ENCODE results near the gene RGP1. TPM values are rescaled to one million over a fixed set of nuclear protein-coding genes. Genes with fewer than 3 reads are reported as not detected.

Gene RGP1
- total and polyA plus RNA-seq, 7 donors: 10.2 to 37.2 (median 13.6) TPM

DNA sequence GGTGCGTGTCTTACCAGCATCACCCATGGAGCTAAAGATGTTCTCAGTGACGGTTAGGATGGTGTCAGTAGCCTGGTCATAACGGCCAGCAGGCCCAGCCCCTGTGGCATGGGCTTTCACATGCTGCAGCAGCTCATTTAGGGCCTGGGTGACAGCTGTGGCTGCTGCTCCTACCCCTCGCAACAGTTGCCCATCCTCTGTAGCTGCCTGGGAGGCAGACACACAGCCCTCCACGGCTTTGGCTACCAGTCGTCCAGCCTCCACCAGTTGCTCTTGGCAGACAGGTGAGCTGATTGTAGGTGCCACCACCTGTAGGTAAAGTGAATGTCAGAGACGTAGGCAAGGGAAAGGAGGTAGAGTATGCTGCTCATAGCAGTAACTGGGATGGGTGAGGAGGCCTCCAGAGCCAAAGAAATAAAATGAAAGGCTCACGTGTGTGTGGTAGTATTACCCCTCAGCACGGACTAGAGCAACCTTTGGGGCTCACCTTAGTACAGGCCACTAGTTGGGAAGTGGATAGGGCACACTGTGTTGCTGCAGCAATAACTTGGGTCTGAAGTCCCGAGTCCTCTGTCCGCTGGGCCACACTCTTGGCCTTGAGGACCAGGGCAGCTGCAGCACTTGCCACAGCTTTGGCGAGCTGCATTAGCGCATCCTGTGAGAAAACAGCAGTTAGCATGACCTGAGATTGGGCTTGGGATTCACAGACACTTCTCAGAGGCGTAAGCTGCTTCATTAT lies 31.8 kb upstream of the RGP1 start:
- Histone ChIP-seq H3K27ac (peak overlapping the region in 3 of 4 donors; percentile 50 to 69 (median 57)), H3K36me3 (peaks cover 90 to 100% (median 98%) of the 10 kb centered on the region in 4 donors), H3K27me3 (no peaks in the 10 kb centered on the region), H3K4me3 (no peak overlapping the region), H3K9me3 (no peaks in the 10 kb centered on the region), H3K4me1 (peaks cover 0 to 6% (median 0%) of the 10 kb centered on the region in 4 donors)
- WGBS, 2 donors: 93 to 95% methylated on average over 14 of the region's 14 CpGs
- DNase-seq: peak; percentile 44
- TF ChIP-seq EP300 (IDR thresholded peaks at IDR 0.05): no peak
- TF ChIP-seq POLR2AphosphoS5 (IDR thresholded peaks at IDR 0.05): no peak
- TF ChIP-seq, protein P1, sequence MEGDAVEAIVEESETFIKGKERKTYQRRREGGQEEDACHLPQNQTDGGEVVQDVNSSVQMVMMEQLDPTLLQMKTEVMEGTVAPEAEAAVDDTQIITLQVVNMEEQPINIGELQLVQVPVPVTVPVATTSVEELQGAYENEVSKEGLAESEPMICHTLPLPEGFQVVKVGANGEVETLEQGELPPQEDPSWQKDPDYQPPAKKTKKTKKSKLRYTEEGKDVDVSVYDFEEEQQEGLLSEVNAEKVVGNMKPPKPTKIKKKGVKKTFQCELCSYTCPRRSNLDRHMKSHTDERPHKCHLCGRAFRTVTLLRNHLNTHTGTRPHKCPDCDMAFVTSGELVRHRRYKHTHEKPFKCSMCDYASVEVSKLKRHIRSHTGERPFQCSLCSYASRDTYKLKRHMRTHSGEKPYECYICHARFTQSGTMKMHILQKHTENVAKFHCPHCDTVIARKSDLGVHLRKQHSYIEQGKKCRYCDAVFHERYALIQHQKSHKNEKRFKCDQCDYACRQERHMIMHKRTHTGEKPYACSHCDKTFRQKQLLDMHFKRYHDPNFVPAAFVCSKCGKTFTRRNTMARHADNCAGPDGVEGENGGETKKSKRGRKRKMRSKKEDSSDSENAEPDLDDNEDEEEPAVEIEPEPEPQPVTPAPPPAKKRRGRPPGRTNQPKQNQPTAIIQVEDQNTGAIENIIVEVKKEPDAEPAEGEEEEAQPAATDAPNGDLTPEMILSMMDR (IDR thresholded peaks at IDR 0.05): no peak
- TF ChIP-seq POLR2A (IDR thresholded peaks at IDR 0.05): no peak
- intact Hi-C loops (cut with DNase I): no loop called here

DNA sequence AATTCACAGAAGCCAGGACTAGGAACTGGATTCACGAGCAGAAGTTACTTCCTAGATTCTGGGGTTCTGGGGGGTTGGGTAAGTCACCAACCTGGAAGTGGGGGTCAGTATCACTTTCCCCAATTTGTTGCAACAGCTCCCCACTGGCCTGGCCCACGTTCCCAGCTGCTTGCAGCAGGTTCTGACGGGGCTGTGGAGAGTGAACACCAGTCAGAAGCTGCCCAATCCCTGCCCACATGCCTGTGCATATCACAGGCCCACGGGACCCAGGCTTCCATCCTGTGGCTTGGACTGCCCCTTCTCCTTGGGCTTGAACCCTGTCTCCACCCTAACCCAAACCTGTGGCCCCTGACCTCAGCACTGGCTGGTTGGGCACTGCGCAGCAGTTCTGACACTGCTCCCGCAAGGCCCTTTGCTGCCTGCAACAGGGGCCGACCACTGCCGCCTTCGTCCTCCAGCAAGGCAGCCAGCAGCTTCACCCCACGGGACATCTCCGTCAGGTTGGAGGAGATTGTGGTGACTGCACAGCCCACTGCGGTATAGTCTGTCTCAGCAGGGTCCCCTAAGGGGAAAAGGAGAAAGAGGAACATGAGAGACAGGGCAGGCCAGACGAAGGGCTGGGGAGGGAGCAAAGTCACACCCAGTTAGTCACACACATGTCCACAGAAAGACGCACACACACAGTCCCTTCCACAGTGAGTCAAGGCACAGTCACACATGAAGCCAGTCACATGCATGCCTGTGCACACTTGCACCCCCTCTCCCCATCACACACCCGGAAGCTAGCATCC lies 30.2 kb upstream of the RGP1 start:
- Histone ChIP-seq H3K36me3 (peaks cover 94 to 100% (median 98%) of the 10 kb centered on the region in 4 donors), H3K27me3 (no peaks in the 10 kb centered on the region), H3K4me1 (peaks cover 0 to 6% (median 0%) of the 10 kb centered on the region in 4 donors), H3K4me3 (no peak overlapping the region), H3K9me3 (no peaks in the 10 kb centered on the region), H3K27ac (peak overlapping the region in 3 of 4 donors; percentile 1 to 41 (median 5))
- DNase-seq: peak; percentile 60
- intact Hi-C loops (cut with DNase I): no loop called here
- WGBS, 2 donors: 79 to 91% methylated on average over 15 of the region's 15 CpGs
- TF ChIP-seq EP300 (IDR thresholded peaks at IDR 0.05): no peak
- TF ChIP-seq POLR2AphosphoS5 (IDR thresholded peaks at IDR 0.05): no peak
- TF ChIP-seq POLR2A (IDR thresholded peaks at IDR 0.05): no peak
- TF ChIP-seq, protein P1 (IDR thresholded peaks at IDR 0.05): no peak

DNA sequence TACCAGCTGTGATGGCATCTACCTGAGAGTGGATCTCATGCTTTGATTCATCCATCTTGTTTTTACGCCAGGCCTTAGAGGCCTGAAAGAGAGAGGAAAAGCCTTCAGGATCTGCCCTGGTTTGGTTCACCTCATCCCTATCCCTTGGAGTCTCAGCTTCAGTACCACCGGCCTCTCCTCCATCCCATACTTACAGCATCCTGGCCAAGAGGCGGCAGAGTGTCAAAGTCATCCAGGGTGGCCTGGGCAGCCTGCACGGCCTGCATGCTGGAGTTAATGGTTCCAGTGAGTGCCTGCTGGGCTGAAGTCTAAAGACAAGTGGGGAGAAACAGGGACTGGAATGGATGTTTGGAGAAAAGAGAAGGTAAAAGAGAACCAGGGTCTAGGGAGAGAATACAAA lies 29.5 kb upstream of the RGP1 start:
- WGBS, 2 donors: 95 to 96% methylated on average over 4 of the region's 4 CpGs
- H3K4me3 ChIP-seq: no peak overlapping the region
- H3K36me3 ChIP-seq: peaks cover 94 to 100% (median 98%) of the 10 kb centered on the region in 4 donors

DNA sequence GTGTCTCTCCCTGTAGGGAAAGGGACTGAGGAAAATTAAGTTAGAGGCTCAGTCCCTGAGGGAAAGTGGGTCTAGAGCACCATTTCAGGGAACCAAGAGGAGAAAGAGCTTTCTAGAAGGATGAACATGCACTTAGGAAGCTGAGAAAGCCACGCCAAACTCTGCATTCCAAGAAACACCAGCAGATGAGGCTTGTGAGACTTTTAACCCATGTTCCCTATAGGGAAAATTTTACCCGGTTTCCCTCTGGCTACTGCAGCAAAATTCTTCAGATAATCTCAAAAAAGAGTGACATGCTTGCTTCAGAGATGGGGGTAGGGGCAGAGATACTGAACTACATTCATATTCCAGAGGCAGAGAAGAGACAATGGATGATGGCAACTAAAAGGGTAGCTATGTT lies 25.7 kb upstream of the RGP1 start:
- no peak for DNase-seq
- 97 to 98% methylated on average over 2 of the region's 2 CpGs for WGBS, 2 donors
- H3K9me3 ChIP-seq: no peaks in the 10 kb centered on the region
- TF ChIP-seq POLR2AphosphoS5 (IDR thresholded peaks at IDR 0.05) (no peak), EP300 (IDR thresholded peaks at IDR 0.05) (no peak), POLR2A (IDR thresholded peaks at IDR 0.05) (no peak)
- TF ChIP-seq, protein P1 (IDR thresholded peaks at IDR 0.05): no peak
- H3K4me1 ChIP-seq: peaks cover 0 to 34% (median 33%) of the 10 kb centered on the region in 4 donors
- intact Hi-C loops (cut with DNase I): no loop called here
- H3K36me3 ChIP-seq: peaks cover 65 to 73% (median 72%) of the 10 kb centered on the region in 4 donors
- no peaks in the 10 kb centered on the region for H3K27me3 ChIP-seq
- peak overlapping the region; percentile 35 to 98 (median 45) for H3K27ac ChIP-seq
- H3K4me3 ChIP-seq: no peak overlapping the region

More for the DNA sequence above, 29.5 kb upstream of the RGP1 start:
- DNase-seq: peak; percentile 59
- peaks cover 0 to under 1% (median 0%) of the 10 kb centered on the region in 4 donors for H3K4me1 ChIP-seq
- H3K27ac ChIP-seq: peak overlapping the region in 3 of 4 donors; percentile 1 to 41 (median 21)
- TF ChIP-seq POLR2AphosphoS5 (IDR thresholded peaks at IDR 0.05): no peak
- TF ChIP-seq EP300 (IDR thresholded peaks at IDR 0.05): no peak
- TF ChIP-seq POLR2A (IDR thresholded peaks at IDR 0.05): no peak
- TF ChIP-seq, protein P1 (IDR thresholded peaks at IDR 0.05): no peak
- no peaks in the 10 kb centered on the region for H3K27me3 ChIP-seq
- intact Hi-C loops (cut with DNase I): no loop called here
- no peaks in the 10 kb centered on the region for H3K9me3 ChIP-seq
